Memory B cell (primary cell): ENCODE measurements around the gene SCFD2.

ENCODE experiments used
- ATAC-seq: fragments of 150-1000 bp; cut with Tn5 transposase; 2 replicates; pipeline ENCODE4 v1.10.0; 2021; ENCODE audit warnings: low read depth, mild to moderate bottlenecking, moderate library complexity
- DNase-seq, 2 donors: peaks; one replicate each; pipeline ENCODE4 v3.0.0; 2022; ENCODE audit warnings: low spot score in 2 of 2
- H3K27ac Mint-ChIP-seq: one replicate; pipeline ENCODE4 v1.8.0; 2022; ENCODE audit warnings: mild to moderate bottlenecking, moderate library complexity, mixed read lengths
- H3K27me3 Mint-ChIP-seq: one replicate; pipeline ENCODE4 v1.8.0; 2022; ENCODE audit warnings: mixed read lengths
- H3K36me3 Mint-ChIP-seq: one replicate; pipeline ENCODE4 v1.8.0; 2022; ENCODE audit warnings: mild to moderate bottlenecking, mixed read lengths
- H3K4me1 Mint-ChIP-seq: one replicate; pipeline ENCODE4 v1.8.0; 2022; ENCODE audit warnings: mixed read lengths
- H3K4me3 Mint-ChIP-seq: one replicate; pipeline ENCODE4 v1.8.0; 2022; ENCODE audit warnings: mild to moderate bottlenecking, moderate library complexity, mixed read lengths
- H3K9me3 Mint-ChIP-seq: one replicate; pipeline ENCODE4 v1.8.0; 2022; ENCODE audit warnings: mixed read lengths

The SCFD2 gene

DNA sequence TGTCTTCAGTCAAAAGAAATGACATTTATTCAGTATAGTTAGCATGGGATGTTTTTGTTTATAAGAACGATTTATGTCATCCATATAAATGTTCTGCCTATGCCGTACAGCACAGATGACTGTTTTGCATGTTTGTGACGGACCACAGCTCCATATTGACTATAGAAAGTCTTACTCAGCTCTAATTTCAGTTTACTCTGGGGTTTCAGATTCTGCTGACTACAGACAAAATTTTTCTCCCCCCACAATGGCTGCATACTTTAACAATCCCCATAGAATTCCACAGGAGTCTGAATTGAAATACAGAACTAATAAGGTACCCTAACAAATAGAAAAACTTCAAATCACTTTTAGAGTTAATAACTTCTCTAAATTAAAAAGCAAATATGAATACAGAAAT lies 191.0 kb downstream of the SCFD2 start:
- ATAC-seq: no peak
- H3K4me1 Mint-ChIP-seq: peaks cover 19% of the 10 kb centered on the region
- no peak for DNase-seq
- peaks cover 28% of the 10 kb centered on the region for H3K36me3 Mint-ChIP-seq
- peaks cover 12% of the 10 kb centered on the region for H3K9me3 Mint-ChIP-seq
- no peak overlapping the region for H3K27ac Mint-ChIP-seq
- H3K27me3 Mint-ChIP-seq: no peaks in the 10 kb centered on the region
- H3K4me3 Mint-ChIP-seq: no peak overlapping the region

GRCh38 chr4:53173576-53173975 lies 192.3 kb downstream of the SCFD2 start:
- H3K4me3 Mint-ChIP-seq: no peak overlapping the region
- no peak for ATAC-seq
- DNase-seq: no peak
- H3K36me3 Mint-ChIP-seq: peaks cover 24% of the 10 kb centered on the region
- H3K27me3 Mint-ChIP-seq: no peaks in the 10 kb centered on the region
- H3K4me1 Mint-ChIP-seq: peaks cover 19% of the 10 kb centered on the region
- no peak overlapping the region for H3K27ac Mint-ChIP-seq
- H3K9me3 Mint-ChIP-seq: peaks cover 9% of the 10 kb centered on the region

DNA sequence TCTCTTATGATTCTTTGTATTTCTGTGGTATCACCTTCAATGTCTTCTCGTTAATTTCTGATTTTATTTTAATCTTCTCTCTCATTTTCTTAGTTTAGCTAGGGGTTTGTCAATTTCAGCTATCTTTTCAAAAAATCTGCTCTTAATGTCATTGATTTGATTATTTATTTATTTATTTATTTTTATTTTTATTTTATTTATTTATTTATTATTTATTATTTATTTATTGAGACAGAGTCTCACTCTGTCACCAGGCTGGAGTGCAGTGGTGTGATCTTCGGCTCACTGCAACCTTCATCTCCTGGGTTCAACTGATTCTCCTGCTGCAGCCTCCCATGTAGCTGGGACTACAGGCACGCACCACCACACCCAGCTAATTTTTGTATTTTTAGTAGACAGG lies 194.1 kb downstream of the SCFD2 start:
- Mint-ChIP-seq H3K27me3 (no peaks in the 10 kb centered on the region), H3K36me3 (peaks cover 21% of the 10 kb centered on the region), H3K4me1 (peaks cover 14% of the 10 kb centered on the region), H3K4me3 (no peak overlapping the region), H3K9me3 (peaks cover 6% of the 10 kb centered on the region), H3K27ac (no peak overlapping the region)
- no peak for DNase-seq
- no peak for ATAC-seq

DNA sequence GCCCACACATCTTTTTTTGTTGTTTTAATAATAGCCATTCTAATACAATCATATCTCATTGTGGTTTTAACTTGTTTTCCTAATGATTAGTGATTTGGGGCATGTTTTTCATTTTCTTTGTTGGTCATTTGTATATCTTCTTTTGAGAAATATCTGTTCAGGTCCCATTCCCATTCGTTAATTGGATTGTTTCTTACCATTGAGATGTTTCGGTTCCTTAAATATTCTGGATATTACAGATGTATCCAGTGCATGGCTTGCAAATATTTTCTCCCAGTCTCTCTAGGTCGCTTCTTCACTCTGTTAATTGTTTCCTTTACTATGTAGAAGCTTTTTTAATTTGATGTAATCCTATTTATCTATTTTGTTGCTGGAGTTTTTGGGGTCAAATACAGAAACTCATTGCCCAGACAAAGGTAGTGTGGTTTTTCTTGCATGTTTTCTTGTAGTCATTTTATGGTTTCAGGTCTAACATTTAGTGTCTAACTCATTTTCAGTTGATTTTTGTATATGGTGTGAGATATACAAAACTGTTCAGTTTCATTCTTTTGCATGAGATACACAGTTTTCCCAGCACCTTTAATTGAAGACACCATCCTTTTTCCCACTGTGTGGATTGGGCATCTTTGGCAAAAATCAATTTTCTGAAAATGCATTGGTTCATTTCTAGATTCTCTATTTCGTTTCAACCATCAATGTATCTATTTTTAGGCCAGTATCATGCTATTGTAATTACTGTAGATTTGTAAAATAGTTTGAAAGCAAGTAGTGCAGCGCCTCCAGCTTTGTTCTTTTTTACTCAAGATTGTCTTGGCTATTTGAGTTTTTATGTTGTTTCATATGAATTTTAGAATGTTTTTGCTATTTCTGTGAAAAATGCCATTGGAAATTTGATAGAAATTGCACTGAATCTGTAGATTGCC lies 195.9 kb downstream of the SCFD2 start:
- peaks cover 28% of the 10 kb centered on the region for H3K36me3 Mint-ChIP-seq
- no peaks in the 10 kb centered on the region for H3K27me3 Mint-ChIP-seq
- DNase-seq: no peak

GRCh38 chr4:53168228-53168627 lies 197.6 kb downstream of the SCFD2 start:
- H3K36me3 Mint-ChIP-seq: peaks cover 25% of the 10 kb centered on the region
- H3K27ac Mint-ChIP-seq: no peak overlapping the region
- no peaks in the 10 kb centered on the region for H3K27me3 Mint-ChIP-seq

More for the DNA sequence above, 195.9 kb downstream of the SCFD2 start:
- ATAC-seq: no peak
- Mint-ChIP-seq H3K4me1 (peaks cover 6% of the 10 kb centered on the region), H3K27ac (no peak overlapping the region), H3K4me3 (no peak overlapping the region), H3K9me3 (peaks cover 8% of the 10 kb centered on the region)

GRCh38 chr4:53162969-53163368 lies 202.9 kb downstream of the SCFD2 start:
- no peak overlapping the region for H3K4me3 Mint-ChIP-seq
- H3K27me3 Mint-ChIP-seq: no peaks in the 10 kb centered on the region
- H3K9me3 Mint-ChIP-seq: peaks cover 2% of the 10 kb centered on the region
- H3K4me1 Mint-ChIP-seq: no peaks in the 10 kb centered on the region
- ATAC-seq: no peak
- DNase-seq: no peak
- H3K36me3 Mint-ChIP-seq: peaks cover 22% of the 10 kb centered on the region
- no peak overlapping the region for H3K27ac Mint-ChIP-seq

More at GRCh38 chr4:53168228-53168627, 197.6 kb downstream of the SCFD2 start:
- ATAC-seq (no peak), DNase-seq (no peak)
- H3K9me3 Mint-ChIP-seq: peaks cover 5% of the 10 kb centered on the region
- no peak overlapping the region for H3K4me3 Mint-ChIP-seq
- no peaks in the 10 kb centered on the region for H3K4me1 Mint-ChIP-seq

DNA sequence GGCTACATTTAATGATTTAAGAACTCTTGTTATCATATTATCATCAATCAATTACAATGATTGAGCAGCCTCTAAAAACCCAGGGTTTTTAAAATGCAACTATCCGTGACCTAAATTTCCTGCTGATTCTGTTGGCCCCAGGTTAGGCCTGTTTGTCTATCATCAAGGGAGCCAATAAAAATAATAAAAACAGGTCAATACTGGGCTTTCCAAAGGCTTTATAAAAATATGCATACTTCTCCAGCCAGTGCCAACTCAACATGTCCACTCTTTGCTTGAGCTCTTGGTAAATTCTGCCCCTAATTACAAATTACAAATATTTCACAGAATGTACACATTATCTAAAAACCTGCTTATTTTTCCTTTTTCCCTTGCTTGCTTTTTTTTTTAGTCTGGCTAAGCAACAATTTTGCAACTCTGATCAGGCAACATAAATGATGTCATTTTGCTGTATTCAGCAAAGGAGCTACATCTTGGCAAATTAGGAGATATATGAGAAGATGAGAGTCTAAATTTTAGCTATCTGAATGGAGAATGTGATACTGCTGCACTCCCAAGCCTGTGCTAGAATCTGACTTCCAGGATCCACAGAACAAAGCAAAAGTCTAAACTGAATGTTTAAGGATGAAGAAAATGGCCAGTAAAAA lies 204.0 kb downstream of the SCFD2 start:
- peaks cover 20% of the 10 kb centered on the region for H3K36me3 Mint-ChIP-seq
- no peaks in the 10 kb centered on the region for H3K27me3 Mint-ChIP-seq
- ATAC-seq: no peak
- no peak for DNase-seq
- no peak overlapping the region for H3K4me3 Mint-ChIP-seq
- H3K4me1 Mint-ChIP-seq: no peaks in the 10 kb centered on the region
- H3K9me3 Mint-ChIP-seq: peaks cover 2% of the 10 kb centered on the region
- no peak overlapping the region for H3K27ac Mint-ChIP-seq

DNA sequence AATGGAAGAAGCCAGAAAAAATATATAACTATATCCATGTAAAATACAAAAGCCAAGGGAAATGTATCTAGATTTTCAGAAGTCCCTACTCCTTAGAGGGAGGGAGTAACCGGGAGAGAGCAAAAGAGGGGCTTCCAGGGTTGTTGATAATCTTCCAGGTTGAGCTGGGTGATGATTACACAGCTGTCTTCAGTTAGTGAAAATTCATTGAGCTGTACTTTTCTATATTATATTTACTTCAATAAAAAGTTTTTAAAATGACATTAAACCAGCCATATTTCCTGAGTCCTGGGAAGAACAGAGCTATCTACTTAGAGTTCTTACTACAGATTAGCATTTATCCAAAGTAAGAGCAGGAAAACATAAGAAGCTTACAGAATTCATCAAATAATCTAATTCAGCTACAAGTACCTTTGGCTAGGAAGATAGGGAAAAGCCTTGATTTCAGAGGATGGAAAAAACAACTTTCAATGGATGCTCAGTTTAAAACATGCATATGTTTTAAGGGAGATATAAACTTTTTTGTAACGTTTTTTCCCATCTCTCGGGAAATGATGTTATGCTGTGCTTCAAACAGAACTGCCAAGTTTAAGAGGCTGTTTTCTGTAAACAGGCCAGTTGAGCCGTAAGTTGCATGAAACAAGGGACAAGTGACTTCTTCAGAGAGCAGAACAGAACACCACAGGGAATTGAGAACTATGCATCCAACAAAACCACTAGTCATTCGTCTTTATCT lies 204.6 kb downstream of the SCFD2 start:
- Mint-ChIP-seq H3K27ac (no peak overlapping the region), H3K27me3 (no peaks in the 10 kb centered on the region), H3K36me3 (peaks cover 17% of the 10 kb centered on the region), H3K4me3 (no peak overlapping the region), H3K4me1 (no peaks in the 10 kb centered on the region), H3K9me3 (peaks cover under 1% of the 10 kb centered on the region)
- no peak for ATAC-seq
- DNase-seq: no peak

GRCh38 chr4:53156896-53157295 lies 209.0 kb downstream of the SCFD2 start:
- Mint-ChIP-seq H3K9me3 (peaks cover 9% of the 10 kb centered on the region), H3K27ac (no peak overlapping the region), H3K27me3 (no peaks in the 10 kb centered on the region), H3K36me3 (peaks cover 39% of the 10 kb centered on the region), H3K4me3 (no peak overlapping the region), H3K4me1 (no peaks in the 10 kb centered on the region)
- DNase-seq: no peak
- no peak for ATAC-seq

DNA sequence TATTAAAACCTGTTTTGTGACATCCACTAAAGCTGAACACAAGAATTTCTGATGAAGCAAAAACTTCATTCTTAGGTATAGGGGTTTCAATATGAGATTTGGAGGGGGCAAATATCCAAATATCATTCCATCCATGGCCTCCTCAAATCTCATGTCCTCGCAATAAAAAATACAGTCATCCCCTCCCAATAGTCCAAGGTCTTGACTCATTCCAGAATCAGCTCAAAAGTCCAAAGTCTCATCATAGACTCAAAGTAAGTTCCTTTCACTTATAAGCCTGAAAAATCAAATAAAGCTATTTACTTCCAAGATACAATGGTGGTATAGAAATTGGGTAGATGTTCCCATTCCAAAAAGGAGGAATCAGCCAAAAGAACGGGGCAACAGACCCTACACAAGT lies 213.4 kb downstream of the SCFD2 start:
- DNase-seq (no peak), ATAC-seq (no peak)
- Mint-ChIP-seq H3K27ac (no peak overlapping the region), H3K4me1 (peaks cover 2% of the 10 kb centered on the region), H3K9me3 (peaks cover 10% of the 10 kb centered on the region), H3K27me3 (no peaks in the 10 kb centered on the region), H3K4me3 (no peak overlapping the region), H3K36me3 (peaks cover 30% of the 10 kb centered on the region)

GRCh38 chr4:53151489-53151788 lies 214.4 kb downstream of the SCFD2 start:
- no peaks in the 10 kb centered on the region for H3K27me3 Mint-ChIP-seq
- ATAC-seq: no peak
- no peak for DNase-seq
- peaks cover 2% of the 10 kb centered on the region for H3K4me1 Mint-ChIP-seq
- peak overlapping the region; percentile 47 for H3K27ac Mint-ChIP-seq
- H3K36me3 Mint-ChIP-seq: peaks cover 32% of the 10 kb centered on the region
- H3K4me3 Mint-ChIP-seq: no peak overlapping the region
- peaks cover 10% of the 10 kb centered on the region for H3K9me3 Mint-ChIP-seq

GRCh38 chr4:53150631-53151488 lies 215.0 kb downstream of the SCFD2 start:
- peaks cover 2% of the 10 kb centered on the region for H3K4me1 Mint-ChIP-seq
- H3K27ac Mint-ChIP-seq: no peak overlapping the region
- ATAC-seq (no peak), DNase-seq (no peak)
- H3K27me3 Mint-ChIP-seq: no peaks in the 10 kb centered on the region
- peaks cover 10% of the 10 kb centered on the region for H3K9me3 Mint-ChIP-seq
- H3K4me3 Mint-ChIP-seq: no peak overlapping the region
- H3K36me3 Mint-ChIP-seq: peaks cover 32% of the 10 kb centered on the region

DNA sequence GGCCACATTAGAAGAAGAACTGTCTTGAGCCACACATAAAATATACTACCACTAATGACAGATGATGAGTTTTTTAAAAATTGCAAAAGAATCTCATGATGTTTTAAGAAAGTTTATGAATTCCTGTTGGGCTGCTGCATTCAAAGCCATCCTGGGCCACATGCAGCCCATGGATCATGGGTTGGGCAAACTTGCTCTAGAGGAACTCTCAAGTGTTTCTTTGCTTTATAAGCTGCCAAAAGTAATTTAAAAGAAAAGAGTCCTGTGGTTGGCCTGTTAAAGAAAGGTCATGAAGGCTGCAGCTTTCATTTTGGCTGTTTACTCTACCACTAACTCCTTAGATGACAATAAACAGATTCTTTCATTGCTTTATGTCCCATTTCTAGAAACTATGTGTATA lies 218.2 kb downstream of the SCFD2 start:
- Mint-ChIP-seq H3K36me3 (peaks cover 20% of the 10 kb centered on the region), H3K27me3 (no peaks in the 10 kb centered on the region), H3K9me3 (peaks cover 1% of the 10 kb centered on the region), H3K27ac (no peak overlapping the region), H3K4me3 (no peak overlapping the region), H3K4me1 (peaks cover 2% of the 10 kb centered on the region)
- ATAC-seq: no peak
- DNase-seq: no peak
